GM18507 (cell line): Measurements from ENCODE around the gene DNAJC3.
"Not testable (repeated sequence)": the region's sequence is repeated elsewhere in the genome, so short reads cannot be mapped to it uniquely, and the experiment has no call there.

ENCODE experiments used
- DNase-seq: peaks from one replicate; pipeline ENCODE4 v3.0.0; 2011; ENCODE audit warnings: low read depth; ENCODE audit not compliant: insufficient read length; ENCODE audit errors: extremely low spot score
- FAIRE-seq: peaks from 2 replicates; lab custom pipeline; 2011; peaks lifted over from hg19 to GRCh38; lab: Jason Lieb, UNC

DNAJC3 gene

DNA sequence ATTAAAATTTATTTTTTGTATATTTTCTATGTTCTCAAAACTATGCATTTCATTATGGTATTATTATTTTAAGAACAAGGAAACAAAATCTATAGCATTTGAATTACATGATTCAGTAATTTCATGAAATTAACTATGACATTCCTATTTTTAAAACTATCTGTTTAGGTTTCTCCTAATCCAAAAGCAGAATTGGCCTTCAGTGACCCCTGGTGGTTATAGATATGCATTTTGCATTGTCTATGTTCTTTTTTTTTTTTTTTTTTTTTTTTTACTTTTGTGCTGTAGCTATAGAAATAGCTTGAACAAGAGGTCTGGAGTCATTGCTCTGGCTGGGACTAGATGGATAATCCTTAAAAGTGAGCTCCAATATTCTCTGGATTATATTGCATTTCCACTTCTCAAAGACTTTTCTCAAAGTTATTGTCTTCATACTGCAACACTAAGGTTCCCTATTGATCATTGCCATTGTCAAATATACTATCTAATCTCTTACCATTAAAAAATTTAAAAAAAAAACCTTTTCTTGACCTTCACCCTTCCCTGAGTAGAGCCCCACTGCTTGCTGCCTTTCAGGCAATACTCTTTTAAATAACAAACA lies 15.9 kb upstream of the DNAJC3 start:
- FAIRE-seq = no peak
- no peak for DNase-seq

DNA sequence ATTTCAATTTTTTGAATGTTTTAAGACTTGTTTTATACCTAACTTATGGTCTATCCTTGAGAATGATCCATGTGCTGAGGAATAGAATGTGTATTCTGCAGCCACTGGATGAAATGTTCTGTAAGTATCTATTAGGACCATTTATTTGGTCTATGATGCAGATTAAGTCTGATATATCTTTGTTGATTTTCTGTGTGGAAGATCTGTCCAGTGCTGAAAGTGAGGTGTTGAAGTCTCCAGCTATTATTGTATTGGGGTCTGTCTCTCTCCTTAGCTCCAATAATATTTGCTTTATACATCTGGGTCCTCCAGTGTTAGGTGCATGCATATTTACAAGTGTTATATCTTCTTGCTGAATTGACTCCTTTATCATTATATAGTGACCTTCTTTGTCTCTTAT lies 9.7 kb upstream of the DNAJC3 start:
- not testable (repeated sequence) for DNase-seq, FAIRE-seq

DNA sequence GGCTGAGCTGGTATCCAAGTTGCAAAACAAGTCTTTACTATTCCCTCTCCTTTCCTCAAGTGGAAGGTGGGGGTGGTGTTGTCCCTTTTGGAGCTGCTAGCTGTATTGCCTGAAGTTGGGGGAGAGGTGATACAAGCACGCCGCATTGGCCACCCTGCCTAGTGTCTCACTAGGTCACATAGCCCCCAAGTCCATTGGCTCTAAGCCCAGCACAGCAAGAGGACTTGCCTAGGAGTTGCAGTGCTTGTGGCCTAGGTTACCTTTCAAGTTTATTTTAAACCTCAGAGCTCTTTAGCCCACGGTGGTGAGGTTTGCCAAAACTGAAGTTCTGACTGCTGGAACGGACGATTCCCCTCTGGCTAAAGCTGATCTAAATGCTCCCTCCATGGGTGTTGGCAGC lies 5.3 kb upstream of the DNAJC3 start:
- FAIRE-seq = no peak

DNA sequence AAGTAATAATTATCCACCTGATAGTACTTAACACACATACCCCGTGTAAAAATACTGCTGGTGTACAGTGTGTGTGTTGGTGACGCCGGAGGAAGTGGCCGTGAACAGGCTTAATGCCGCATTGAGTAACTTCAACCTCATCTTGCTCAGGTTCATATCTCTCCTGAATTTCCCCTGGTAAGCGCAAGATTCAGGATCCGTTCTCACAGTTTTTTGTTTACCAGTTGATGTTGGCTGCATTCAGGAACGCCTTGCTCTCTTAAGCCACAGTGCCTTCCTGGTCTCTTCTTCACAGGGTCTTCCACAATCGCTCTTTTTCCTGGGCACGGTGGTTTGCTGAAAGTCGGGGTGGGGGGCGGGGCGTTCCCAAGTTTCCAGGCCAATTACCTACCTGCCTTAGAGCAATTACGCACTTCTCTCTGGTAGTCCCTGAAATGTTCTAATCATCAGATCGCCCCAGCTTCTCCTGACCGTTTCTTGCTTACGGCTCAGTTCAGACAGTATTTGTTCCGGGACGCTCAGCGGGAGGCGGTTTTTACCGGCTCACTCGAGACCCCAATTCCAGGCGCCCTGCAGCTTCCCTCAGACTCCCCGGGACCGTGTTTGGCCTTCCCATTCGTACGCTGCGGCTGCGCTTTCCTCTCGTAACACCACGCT lies 706 bp upstream of the DNAJC3 start:
- no peak for DNase-seq
- FAIRE-seq = peak; percentile 84

More for the DNA sequence above, 5.3 kb upstream of the DNAJC3 start:
- no peak for DNase-seq

DNA sequence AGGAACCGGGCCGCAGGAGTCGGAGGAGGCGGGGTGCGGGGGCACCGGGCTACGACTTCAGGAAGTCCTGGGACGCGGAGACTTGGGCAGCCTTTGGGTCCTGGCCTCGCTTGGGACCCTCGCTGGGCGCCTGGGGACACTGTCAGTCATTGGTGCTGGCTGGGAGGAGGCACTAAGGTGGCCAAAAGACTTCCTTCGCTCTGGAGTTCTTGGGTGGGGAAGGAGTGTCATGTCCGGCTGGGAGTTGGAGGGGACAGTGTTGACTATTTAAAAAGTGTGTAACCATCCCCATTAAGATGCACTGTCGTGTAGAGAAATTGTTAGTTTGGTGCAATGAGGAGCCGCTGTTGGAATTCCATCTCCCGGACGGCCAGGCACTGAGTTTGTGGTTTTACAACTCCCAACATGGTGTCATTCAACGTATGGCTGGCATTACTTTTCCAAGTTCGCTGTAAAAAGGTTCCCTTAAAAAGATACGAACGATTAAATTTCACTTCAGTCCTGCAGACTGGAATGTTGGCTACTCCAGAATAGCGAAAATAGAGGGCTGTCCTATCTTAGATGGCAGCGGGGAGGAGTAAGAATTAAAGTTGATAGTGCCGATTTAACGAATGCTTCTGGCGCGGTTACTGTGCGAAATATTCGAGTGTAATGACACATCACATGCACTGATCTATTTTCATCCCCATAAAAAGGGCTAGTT lies 776 bp downstream of the DNAJC3 start:
- FAIRE-seq = peak; percentile 31
- no peak for DNase-seq

DNA sequence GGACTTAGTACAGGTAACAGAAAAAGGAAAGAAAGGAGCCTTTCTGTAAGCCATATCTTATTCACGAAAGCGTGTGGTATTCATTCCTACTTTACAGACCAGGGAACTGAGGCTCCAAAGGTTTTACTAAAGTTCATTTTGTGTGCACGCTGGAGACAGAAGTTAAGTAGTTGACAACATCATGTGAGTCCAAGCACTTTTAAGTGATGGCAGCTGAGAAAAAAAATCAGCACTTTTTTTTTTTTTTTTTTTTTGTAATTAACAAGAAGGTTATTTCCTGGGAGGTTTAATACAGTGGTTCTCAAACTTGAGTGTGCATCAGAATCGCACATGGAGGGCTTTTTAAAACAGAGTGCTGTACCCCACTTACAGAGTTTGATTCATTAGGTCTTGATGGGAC lies 2.0 kb downstream of the DNAJC3 start:
- no peak for FAIRE-seq
- no peak for DNase-seq

DNA sequence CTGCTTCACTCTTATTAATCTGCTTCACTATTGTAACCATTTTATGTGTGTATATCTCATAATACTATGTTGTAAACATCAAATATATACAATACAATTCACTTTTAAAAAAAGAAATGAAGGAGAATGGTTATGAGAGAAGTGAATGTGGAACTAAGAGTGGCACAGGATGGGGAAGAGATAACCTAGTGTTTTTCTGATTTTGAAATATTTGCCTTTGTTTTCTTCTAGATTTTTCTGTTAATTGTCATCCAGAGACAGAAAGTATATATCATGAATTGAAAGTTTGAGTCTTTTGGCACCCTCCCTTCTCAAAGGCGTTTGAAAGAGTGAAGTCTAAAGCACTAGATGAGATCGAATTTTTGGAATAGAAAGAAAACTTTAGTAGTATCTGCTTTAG lies 2.8 kb downstream of the DNAJC3 start:
- no peak for DNase-seq
- FAIRE-seq = no peak

DNA sequence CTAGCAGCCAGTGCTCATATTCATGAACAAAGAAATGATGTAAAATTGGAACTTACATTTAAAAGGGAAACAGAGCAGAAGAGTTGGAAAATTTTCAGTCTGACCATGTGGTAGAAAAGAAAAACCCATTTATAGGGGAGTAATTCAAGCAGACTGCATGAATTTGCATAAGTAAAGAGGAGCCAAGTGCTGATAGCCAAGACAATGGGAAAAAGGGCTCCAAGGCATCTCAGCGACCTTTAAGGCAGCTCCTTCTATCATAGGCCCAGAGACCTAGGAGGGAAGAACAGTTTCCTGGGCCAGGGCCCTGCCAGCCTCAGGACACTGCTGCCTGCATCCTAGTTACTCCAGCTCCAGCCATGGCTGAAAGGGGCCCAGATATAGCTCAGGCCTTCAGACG lies 7.5 kb downstream of the DNAJC3 start:
- DNase-seq = no peak

DNA sequence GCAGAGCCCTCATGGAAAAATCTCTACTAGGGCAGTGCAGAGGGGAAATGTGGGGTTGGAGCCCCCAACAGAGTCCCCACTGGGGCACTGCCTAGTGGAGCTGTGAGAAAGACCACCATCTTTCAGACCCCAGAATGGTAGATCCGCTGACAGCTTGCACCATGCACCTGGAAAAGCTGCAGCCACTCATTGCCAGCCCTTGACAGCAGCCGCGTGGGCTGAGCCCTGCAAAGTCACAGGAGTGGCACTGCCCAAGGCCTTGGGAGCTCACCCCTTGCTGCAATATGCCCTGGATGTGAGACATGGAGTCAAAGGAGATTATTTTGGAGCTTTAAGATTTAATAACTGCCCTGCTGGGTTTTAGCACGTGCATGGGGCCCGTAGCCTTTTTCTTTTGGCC lies 8.0 kb downstream of the DNAJC3 start:
- not testable (repeated sequence) for FAIRE-seq, DNase-seq

More for the DNA sequence above, 7.5 kb downstream of the DNAJC3 start:
- no peak for FAIRE-seq

DNA sequence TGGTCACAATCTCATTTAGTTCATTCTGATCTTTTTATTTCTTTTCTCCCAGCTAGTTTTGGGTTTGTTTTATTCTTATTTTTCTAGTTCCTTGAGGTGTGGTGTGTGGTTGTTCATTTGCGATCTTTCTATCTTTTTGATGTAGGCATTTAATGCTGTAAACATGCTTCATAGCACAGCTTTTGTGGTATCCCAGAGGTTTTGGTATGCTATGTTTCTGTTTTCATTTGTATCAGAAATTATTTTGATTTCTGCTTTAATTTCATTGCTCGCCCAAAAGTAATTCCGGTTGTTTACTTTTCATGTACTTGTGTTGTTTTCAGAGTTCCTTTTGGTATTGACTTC lies 12.6 kb downstream of the DNAJC3 start:
- FAIRE-seq (no peak), DNase-seq (no peak)

DNA sequence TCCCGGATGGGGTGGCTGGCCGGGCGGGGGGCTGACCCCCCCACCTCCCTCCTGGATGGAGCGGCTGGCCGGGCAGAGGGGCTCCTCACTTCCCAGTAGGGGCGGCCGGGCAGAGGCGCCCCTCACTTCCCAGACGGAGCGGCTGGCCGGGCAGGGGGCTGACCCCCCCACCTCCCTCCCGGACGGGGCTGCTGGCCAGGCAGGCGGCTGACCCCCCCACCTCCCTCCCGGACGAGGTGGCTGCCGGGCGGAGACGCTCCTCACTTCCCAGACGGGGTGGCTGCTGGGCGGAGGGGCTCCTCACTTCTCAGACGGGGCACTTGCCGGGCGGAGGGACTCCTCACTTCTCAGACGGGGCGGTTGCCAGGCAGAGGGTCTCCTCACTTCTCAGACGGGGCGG lies 14.0 kb downstream of the DNAJC3 start:
- not testable (repeated sequence) for FAIRE-seq, DNase-seq

DNA sequence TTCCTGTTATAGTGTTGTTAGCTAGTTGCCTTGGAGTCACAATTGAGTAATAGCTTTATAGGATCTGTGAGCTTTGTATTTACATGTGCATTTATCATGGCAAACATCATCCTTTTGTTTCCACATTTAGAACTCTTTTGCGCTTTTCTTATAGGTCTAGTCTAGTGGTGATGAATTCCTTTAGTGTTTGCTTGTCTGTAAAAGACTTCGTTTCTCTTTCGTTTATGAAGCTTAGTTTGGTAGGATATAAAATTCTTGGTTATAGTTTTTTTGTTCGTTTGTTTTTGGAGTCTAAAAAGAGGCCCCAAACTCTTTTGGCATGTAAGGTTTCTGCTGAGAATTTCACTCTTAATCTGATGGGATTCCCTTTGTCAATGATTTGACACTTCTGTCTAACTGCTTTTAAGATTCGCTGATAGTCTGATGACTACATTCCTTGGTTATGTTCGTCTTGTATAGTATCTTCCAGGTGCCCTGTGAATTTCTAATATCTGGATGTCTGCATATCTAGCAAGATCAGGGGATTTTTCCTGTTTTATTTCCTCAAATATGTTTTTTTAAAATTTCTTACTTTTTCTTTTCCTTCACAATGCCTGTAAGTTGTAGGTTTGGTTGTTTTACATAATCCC lies 20.2 kb downstream of the DNAJC3 start:
- no peak for DNase-seq
- FAIRE-seq = peak; percentile 45

DNA sequence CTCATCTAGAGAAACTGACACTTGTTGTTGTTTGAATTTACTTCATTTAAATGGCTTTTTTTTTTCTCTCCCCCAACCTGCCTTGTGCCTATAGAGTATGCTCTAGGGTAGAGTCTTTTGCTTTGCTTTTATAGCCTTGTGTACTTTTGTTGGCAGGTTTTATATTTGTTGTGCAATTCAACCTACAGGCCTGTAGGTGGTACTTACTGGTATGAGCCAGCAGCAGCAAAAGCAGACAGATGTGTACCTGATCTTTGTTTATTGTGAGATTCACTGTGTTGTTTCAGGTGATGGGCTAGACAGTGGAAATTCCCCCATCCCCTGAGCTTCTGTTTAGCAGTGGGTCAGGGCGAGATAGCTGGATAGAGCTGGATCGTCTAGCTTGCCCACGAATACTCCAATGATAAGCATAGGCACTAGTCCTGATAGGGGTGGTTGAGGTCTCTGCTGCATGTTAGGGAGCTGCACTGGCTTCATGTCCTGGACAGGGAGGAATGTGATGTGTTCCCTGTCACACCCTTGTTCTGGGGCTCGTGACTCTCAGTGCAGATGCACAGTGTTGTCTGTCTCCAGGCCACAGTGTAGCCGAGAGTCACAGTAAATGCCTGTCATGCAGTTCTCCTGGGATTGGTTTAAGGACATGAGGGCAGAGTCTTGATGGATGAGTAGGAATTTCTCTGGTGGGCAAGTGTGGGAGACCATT lies 21.3 kb downstream of the DNAJC3 start:
- DNase-seq (no peak), FAIRE-seq (peak; percentile 65)

DNA sequence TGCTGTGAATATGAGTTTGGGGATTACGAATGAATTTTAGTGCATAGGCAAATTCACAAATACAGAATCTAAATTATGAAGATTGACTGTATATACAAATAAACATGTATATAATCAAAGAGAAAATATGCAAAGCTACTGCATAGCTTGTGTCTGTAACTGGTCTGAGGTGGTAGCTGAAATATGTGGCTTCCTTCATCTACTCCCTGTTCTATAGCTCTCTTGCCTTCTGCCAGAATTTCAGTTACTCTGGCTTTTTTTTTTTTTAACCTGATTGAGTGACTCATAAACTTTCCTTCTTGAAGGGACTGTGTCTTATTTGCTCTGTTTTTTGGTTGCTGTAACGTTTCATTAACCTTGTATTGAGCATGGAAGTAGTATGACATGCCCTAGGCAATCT lies 26.6 kb downstream of the DNAJC3 start:
- DNase-seq (no peak), FAIRE-seq (no peak)

DNA sequence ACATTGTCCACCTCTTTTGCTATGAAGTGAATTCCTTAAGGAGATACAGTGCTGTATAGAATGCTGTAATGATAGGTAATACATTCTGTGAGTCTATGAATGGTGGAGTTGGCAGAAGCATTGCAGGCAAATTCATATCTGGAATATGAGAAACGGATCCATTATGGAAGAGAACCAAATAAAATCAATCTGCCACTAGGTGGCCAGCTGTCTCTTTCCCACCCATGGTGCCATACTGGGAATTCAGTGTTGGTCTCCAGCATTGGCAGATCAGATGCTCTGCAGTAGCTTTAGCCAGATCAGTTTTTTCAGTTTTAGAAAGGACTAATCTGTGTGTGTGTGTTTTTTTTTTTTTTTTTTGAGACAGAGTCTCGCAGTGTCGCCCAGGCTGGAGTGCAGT lies 27.6 kb downstream of the DNAJC3 start:
- DNase-seq (no peak), FAIRE-seq (no peak)

DNA sequence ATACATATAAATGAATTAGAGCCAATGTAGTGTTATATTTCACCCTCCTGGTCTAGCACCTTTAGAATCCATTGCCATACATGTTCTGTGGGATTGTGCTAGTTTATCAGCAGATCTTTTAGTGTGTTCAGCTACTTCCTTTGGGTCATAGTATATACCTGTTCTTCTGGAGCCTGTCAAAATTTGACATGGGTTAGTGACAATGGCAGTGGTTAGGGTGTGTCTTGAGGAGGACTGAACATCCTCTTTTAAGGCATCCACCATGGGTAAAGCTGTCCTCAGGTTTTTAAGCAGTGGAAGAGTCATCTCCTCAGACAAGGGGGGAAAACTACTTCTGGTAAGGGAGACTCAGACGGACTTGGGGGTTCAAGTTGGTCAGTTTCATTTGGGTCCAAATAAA lies 29.4 kb downstream of the DNAJC3 start:
- DNase-seq (no peak), FAIRE-seq (no peak)

DNA sequence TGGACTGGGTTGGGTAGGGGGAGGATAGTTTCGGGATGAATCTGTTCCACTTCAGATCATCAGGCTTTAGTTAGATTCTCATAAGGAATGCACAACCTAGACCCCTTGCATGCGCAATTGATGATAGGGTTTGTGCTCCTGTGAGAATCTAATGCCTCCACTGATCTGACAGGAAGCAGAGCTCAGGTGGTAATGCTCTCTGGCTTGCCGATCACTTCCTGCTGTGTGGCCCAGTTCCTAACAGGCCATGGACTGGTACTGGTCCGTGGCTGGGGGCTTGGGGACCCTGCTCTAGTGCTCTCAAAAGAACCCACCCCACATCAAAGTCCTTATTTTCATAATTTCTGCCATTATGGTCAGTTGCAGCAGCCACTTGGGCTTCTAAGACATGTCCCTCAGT lies 30.1 kb downstream of the DNAJC3 start:
- DNase-seq (no peak), FAIRE-seq (no peak)

DNA sequence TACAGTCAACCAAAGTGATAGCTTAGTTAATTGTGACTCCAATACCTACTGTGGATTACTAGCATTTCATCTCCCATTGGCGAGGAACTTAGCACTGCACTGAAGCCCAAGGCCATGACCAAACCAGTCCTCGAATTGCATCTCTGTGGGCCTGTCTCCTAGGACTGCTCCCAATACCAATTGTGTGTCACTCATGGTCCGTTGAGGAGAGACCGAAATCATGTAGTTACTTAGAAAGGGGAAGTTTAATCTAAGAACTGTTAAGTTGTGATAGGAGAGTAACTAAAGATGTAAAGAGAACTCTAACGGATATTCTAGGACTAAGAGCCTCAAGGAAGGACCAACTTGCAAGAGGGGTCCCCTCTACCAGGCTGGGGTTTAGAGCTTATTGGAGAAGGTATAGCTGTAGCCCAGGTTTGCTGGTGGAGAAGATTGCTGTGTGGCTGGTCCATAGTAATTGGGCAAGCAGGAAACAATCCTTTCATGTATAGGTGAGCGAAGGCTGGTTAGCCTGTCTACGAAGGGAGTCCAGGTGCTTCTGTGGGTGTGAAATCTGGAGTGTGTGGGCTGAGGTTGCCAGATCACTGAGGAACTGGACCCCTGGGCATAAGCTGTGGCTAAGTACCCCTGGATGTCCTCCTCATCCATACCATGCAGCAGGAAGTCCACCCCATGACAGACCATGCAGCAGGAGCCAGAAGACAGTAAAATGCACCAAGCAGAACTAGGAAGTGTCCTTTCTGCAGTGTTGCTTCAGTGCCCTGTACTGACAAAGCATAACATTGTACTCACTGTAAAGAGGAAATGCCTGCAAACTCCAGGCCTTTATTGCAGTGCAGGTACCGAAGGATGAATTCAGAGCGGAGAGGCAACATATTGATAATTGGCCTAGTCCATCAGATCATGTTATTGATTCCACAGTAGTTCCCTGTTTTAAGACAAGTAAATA lies 30.8 kb downstream of the DNAJC3 start:
- DNase-seq = no peak
- FAIRE-seq = no peak

DNA sequence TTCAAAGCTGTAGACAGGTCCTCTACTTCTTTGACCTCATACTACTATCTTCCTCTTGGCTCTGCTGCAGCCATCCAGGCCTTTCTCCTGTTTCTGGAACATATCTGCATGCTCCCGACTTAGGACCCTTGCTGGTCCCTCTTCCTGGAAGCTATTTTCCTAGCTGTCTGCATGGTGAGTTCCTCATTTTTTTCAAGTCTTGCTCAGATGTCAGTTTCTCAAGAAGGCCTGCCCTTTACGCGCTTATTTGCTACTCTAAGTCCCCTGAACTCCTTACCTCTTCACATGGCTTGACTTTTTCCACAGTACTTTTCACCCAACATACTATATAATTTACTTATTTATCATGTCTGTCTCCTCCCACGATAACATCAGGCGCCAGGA lies 31.4 kb downstream of the DNAJC3 start:
- no peak for DNase-seq
- FAIRE-seq = no peak
